GM18867 (cell line): ENCODE measurements around the gene AGAP1.

Experiments used
- ATAC-seq: cut with Tn5 transposase; IDR thresholded peaks from one replicate; pipeline ENCODE4 v1.9.1; 2021; ENCODE audit warnings: mild to moderate bottlenecking, moderate library complexity; ENCODE audit not compliant: unreplicated experiment

AGAP1 gene

DNA sequence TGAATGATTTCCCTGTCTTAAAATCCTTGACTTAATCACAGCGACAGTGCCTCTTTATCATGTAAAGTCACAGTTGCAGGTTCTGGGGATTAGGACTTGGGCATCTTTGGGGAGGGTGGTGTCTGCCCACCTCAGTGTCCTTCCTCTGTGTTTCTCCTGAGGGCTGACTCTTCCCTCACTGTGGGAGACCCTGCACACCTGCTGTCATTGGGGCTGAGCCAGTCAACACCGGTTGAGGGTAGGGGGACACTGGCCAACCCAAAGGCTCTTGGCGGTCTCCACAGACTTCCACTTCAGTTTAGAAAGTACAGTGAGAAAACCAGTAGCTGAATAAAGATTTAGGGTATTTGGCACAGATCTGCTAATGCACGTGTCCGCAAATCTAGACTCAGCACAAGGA lies 36.9 kb downstream of the AGAP1 start:
- ATAC-seq = no peak

DNA sequence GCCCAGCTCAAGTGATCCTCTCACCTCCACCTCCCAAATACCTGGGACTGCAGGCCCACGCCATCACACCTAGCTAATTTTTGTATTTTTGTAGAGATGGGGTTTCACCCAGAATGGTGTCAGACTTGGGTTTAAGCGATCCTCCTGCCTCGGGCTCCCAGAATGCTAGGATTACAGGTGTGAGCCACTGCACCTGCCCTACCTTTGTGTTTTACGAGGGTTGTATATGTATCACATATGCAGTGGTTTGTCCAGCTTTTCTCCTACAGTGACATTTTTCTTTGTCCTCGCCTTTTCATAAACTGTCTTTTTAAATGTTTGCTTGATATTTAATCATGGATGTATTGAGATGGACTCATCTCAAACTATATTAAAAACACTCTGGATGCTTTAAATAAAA lies 38.5 kb downstream of the AGAP1 start:
- no peak for ATAC-seq

DNA sequence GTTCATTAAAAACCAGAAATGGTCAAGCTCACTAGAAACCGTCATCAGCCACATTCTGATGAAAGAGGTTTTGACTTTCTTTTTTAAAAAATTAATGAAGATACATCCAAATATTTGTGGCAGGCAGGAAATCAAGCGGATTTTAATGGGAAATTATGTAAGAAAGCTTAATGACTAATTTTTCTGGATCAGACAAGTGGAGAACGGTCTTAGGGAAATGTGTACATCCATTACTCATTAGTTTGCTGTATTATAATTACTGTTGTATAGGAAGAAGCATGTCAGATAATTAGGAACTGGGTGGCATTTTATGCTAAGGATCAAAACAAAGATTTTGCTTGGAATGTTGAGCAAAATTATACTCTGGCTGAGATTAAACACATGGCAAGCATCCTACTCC lies 39.4 kb downstream of the AGAP1 start:
- no peak for ATAC-seq

DNA sequence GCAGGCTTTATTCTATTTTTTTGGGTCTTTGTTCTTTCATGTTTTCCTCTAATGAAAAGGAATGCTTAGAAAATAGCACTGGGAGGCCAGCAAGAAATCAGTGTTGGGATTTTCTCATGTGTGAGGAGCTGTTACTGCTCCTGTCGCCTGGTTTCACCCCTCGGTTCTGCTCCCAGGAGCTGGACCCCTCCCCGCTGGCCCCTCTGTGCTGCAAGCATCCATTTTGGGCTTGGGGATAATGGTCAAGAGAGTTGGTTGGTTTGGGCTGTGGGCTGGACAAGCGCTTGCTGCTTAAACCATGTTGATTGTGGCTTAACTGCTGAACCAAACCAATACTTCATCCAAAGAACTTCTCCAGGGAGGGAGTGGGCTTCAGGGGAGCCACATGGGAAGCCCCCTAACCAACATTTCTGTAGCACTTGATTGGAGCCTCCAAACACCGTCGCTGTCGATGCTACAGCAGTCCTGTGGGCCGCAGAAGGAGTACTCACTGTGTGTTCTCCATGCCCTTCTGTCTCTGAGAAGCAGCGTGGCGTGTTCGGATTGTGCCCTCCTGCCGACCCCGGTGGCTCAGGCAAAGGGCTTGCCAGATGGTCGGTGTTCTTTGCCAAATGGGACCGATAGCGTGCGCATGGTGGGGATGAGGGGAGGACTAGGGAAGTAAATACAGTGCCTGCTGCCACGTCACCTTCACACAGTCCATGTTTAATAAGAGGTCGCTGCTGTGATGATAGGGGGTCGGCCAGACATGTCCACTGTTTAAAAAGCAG lies 40.0 kb downstream of the AGAP1 start:
- no peak for ATAC-seq

DNA sequence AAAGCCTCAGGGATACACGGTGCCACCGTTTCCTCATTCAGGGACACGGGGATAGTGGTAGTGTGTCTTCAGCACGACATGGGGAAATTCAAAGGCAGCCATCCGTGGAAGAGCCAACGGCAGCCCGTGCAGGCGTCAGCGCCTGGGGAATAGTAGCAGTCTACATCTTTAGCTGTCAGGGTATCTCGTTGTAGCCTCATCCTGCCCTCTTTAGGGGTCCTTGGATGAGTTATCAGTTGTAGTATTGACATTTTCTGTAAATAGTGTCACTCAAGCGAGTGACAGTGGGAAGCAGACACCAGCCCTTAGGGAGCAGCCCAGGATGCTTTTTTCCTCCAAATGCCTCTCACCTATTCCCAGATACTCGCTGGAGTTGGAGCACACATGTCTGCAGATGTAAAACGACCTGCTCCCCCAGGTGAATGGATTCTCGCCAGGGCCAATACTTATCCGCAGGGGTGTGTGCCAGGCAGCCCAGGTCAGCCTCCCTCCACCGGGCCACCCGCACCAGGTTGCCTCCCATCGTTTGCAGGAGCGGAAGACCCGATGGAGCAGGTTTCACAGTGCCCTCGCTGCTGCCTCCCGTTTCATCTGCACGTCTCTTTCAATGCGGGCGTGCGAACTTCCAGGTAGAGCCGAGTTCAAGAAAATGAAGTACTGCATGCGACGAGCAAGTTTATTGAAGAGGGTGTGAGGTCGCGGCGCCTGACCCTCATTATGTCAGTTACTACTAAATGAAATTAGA lies 41.0 kb downstream of the AGAP1 start:
- ATAC-seq = no peak

DNA sequence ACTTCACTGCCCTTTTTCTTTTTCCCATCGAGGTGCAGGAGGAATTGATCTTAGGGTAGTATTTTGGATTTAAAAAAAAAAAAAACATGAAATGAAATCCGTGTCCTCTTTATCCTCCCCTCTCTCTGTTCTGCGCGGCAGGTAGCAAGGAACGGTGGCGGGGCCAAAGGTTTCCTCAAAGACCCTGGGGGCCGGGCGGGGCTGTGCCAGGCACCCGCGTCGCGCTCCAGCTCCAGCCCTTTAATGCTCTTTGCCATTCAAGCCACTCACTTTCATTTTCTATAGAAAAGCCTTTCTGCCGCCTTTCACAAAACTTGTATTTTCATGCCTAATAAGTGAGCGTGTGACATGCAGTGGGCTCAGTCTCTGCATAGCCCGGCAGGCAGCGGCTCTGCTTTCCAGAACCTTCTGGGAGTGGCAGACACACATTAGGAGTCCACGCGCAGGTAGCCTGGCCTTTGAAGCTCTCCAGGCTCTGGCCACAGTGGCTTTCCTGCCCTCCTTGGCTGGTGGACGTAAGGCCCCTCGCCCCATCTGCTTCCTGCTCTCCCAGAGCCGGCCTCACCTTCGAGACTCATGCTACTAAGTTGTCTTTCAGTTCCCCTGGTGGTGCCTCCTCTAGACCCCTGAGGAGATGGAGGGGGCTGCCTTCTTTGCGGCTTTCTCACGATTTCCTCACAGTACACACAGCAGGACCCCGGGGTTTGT lies 41.7 kb downstream of the AGAP1 start:
- no peak for ATAC-seq

DNA sequence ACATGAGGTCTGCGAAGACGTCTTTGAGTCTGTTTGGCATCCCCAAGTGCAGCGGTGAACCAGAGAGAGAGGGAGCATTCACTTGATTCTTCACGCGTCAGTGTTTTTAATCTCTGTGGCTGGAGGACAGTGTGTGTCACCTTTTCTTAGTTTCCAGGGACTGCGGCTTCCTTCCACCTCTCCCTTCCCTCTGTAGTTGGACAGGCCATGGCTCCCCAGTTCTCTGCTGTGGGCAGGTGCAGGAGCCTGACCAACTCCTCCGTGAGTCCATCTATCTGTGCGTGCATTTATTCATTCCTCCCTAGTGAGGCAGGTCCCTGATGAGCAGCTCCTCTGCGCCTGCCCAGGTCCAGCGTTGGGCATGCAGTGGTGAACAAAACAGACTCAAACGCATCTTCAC lies 42.9 kb downstream of the AGAP1 start:
- no peak for ATAC-seq

DNA sequence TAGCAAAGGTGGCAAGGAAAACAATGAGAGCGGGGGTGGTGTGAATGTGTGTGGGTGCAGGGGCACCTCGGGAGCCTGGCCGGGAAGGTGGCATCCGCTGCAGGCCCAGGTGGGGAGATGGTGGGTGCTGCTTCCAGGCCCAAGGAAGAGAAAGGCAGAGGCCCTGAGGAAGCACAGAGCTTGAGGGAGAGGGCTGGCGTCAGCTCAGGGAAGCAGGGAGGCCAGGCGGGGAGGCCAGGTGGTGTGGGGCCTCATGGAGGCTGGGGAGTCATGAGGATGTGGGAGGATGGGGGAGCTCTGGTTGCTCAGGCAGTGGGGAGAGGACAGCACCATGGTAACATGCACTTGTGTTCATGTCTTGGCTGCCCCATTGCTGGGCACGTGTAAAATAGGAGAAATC lies 43.3 kb downstream of the AGAP1 start:
- ATAC-seq = no peak

DNA sequence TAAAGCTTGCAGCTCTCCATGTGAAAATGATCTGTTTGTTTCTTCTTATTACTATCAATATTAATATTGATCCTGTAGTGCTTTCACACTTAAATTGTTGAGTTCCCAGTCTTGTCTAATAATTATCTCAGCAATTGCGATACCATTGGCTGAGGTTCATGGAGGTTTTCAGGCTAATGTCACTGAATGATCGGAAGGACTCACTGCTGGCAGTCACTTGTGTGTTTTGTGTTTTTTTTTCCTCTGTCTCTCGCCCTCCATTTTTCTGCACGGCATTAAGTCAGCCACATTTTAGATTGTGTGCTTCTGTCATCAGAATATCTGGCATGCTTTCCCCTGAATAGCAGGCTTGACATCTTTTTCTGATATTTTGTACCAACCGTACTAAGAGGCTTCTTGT lies 43.7 kb downstream of the AGAP1 start:
- no peak for ATAC-seq

DNA sequence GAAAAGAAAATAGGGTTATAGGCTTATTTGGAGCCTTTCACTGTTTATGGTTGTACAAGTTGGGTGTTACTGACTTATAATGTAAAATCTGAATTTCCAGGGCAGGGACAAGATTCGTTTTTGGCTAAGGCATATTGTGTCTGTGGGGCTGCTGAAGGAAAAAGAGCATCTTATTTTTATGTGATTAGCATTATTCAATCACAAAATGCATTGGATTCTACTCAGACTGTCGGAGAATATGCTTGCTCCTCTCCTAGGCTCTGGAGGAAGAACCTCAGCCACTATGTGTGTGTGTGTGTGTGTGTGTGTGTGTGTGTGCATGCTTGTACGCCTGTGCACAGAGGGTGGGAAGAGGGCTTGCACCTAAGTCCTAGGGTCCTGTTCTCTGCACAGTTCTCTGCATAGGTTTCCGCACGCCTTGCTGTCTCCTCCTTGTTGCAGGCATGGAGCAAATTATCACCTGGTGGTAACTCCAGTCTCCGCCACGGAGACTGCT lies 44.3 kb downstream of the AGAP1 start:
- ATAC-seq = no peak

DNA sequence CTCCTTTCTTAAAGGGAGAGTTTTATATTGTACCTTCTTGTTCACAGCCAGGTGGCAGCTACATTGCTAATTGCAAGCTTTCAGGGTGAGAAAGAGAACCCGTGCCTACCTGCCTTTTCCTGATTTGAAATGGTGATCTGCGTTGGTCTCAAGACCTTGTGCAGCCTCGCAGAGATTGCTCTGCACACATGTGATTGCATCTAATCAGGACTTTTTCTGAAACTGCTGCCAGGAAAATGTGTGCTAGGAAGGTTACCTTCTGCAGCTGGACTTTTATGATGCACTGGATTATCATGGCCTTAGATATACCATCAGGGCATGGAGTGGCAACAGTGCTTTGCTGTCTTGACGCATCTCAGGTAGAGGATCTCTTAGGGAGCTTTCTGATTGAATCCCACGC lies 45.1 kb downstream of the AGAP1 start:
- no peak for ATAC-seq

DNA sequence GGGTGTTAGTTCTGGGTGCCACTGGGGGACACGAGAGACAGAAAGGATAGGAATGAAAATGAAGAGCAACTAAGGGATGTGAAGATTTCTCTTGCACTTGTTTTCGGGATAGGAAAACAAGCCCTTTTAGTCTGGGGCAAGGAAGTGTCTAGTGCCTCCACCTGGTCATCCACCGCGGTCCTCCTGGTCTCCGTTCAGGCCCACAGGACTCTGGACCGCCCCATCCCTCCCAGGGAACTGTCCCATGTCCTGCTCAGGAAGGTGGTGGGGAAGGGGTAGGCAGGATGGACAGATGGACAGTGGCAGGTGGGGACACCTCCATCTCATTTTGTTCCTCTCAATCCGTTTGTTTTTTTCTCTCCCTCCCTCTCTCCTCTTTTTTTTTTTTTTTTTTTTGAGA lies 45.9 kb downstream of the AGAP1 start:
- no peak for ATAC-seq

DNA sequence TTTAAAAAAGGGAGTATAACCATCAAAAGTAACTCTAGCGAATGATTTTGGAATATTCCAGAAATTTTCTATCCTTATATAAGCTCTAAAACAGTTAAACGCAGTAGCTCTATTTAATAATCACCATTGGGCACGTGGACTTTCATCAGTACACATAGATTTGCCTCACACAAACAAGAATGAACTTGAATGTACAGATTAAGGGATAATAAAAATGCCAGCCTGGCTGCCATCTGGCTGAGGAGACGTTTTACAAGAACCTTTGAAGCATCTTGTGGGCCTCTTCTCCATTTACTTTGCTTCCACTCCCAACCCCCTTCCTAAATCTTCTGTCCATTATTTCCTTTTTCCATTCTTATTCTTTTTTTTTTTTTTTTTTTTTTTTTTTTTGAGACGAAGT lies 47.2 kb downstream of the AGAP1 start:
- no peak for ATAC-seq

DNA sequence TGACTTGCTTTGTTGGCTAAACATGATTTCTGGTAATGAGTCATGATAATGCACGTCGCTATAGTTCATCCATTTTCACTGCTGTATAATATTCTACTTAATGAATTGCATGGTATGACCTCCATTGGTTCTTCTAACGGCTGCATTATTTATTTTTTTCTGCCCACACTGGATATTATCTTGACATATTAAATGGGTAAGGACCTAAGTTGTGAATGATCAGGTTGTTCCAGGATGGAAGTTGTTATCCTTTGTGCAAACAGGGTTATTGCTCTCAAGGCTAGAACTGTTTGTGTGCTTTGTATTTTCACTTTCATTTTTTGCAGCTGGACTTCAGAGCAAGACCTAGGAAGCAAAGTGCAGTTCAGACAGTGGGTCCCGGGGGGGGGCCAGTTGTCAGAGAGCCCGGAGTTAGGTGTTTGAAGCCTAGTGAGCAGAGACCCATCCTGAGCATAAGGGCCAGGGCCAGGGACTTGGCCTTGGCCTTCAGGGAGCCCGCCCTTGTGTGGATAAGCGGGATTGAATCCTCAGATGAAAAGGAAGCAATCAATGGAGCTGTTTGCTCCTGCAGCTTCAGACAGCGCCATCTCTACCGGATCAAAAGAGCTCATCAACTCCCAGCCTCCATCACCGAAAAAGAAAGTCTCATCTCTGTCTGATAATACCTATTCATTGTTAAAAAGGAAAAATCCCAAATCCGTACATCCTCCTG lies 48.2 kb downstream of the AGAP1 start:
- no peak for ATAC-seq

DNA sequence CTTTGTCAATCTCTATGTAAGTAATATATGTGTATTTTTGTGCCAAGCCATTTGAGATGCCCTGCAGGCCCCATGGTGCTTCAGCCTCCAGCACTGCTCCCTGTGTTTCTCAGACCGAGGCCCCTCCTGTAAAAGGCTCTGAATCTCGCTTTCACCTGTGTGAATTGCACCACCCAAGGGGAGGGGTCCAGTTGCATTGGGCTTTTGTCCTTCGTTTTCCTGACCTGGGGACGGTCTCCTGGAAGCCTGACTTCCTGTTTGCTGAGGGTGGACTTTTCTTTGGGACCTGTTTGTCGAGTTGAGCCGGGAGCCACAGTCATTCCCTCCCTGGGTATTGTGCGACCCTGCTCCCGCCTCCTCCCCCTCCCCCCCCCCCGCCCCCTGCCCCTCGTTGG lies 48.9 kb downstream of the AGAP1 start:
- ATAC-seq = no peak

DNA sequence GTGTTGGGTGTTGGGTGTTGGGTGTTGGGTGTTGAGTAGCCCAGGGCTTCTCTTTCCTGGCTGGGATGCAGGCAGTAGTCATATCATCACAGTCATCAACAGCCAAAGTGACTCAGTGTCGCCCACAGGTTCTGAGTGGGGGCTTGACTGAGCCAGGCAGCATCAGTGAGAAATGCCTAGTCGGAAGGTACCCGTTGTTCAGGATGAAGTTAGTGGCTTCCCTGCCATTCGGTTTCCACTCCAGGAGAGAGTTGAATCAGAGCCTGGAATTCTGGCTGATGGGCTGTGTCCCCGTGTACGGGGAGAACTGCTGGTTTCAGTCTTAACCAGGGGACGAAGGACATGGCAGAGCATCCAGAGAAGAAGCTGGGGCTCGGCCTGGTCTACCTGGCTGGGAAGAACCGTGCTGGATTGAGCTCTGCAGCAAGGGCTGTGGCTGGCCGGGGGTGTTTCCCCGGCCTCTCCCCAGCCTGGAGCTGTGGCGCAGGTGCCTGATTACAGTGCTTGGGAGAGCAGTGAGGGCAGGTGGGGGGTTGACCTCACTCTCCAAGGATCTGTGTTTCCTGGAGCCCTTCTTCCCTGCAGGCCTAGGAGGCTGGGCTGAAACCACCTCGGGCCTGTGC lies 49.4 kb downstream of the AGAP1 start:
- no peak for ATAC-seq

DNA sequence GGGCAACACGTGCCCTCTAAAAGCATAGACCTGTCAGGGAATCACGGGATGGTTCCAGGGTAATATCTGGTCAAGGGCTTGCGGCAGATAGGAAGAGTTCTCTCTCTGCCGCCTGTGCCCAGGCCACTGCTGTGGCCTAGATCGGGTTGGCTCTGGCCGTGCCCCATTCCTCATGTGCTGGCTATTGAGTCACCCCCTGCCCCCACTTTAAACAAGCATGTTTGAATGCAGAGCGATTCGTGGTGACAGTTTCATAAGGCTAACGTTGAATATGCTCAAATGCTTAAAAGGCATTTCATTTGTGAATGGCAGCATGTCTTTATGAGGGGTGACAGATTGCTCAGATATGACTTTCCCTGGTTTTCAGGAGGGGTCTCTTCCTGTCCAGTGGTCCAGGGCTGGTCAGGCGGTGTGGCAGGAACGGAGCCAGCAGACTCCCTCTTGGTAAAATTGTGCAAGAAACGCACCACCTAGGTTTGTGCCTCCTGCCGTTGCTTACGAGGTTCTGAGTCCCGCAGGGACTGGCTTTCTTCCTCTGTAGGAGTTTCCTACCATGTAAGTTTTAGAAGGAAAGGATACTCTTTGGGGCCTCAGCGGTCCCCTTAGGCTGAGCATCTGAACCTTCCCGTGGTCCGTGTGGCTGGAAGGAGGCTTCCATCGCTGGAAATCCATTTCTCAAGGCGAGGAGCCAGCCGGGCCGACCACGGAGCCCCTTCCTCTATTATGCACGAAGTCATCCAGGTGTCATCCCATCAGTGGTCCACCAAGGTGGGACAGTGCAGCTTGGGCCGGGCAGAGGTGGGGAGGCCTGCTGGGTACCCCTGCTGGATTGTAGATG lies 50.2 kb downstream of the AGAP1 start:
- ATAC-seq = no peak

DNA sequence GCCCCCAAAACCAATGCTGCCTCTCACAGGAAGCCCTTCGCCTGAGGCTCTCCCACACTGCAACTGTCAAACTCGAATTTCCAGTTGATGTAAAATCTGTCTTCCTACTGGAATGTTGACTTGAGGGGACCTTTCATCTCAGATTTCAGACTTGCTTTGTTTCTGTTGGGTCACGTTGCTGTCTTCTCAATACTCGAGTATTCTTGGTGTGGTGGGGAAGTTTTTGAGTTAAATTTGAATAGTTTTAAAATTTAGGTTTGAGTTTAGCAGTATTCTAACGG lies 50.8 kb downstream of the AGAP1 start:
- no peak for ATAC-seq

DNA sequence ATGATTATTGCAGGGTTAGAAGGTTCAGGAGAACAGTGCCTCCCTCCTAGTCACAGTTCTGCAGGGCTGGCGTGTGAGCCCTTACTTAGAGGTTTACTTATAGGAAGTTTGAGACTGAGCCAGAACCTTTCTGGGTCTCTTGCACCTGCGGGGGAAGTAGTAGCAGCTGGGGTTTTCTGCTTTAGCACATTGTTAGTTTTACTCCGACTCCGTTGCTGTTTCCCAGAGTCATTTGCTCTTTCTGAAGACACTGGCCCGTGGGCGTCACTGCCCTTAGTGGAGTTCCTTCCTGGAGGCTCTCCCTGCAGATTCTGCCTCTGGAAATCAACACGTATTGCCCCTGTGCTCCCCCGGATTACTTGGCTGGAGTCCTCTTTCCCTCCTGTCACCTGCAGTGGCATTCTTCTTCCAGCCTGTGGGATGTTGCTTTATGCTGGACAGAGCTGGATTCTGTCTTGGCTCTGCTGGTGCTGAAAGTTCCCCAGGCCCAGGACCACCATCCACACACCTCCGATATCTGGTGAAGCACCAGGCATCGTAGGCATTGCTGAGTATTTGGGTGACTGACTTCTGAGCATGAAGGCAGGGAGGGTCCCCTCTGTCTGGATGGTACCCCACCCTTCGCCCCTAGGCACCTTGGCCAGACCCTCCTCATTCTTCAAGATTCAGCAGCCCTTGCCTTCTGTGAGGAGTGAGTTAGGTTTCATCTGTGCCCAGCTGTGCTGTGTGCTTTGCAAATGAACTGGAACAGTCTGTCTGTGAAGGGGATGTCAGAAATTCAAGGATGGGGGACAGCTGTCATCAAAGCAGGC lies 51.7 kb downstream of the AGAP1 start:
- ATAC-seq = no peak

DNA sequence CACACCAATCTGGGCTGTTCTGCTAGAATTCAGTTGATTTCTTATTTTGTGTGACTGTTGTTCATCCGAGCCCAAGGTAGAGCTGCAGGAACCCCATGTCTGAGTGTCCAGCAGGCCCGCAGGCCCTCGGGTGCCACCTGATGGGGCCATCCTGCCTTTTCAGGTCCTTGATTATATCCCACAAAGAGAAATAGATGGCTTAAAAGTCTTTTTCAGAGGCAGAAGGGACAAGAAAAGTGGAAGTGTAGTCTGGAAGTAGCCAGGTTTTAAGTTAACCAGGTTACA lies 52.2 kb downstream of the AGAP1 start:
- ATAC-seq = no peak
